HG03432 (cell line): ENCODE data around the gene INCA1.

ENCODE experiments used
- ATAC-seq: cut with Tn5 transposase; IDR thresholded peaks from one replicate; pipeline ENCODE4 v1.9.1; 2021; ENCODE audit warnings: mild to moderate bottlenecking, moderate library complexity; ENCODE audit not compliant: unreplicated experiment

The INCA1 gene

GRCh38 chr17:4950075-4950745 lies 47.1 kb downstream of the INCA1 start:
- ATAC-seq, result peak; percentile 10

- ATAC-seq, result peak; percentile 26
These were observed 47.8 kb downstream of the INCA1 start for GRCh38 chr17:4949321-4950074.

- peak; percentile 35 for ATAC-seq
These were observed 48.4 kb downstream of the INCA1 start for GRCh38 chr17:4948931-4949320.

GRCh38 chr17:4948166-4948930 lies 49.0 kb downstream of the INCA1 start, which contains the start of gene PFN1:
Gene PFN1, minus strand, starts transcription at chr17:4948530. Its CDS starts 136 bp downstream, at chr17:4948394.
- ATAC-seq, result peak; percentile 19

GRCh38 chr17:4947411-4948165 lies 49.7 kb downstream of the INCA1 start:
- ATAC-seq, result peak; percentile 22

GRCh38 chr17:4947010-4947410 lies 50.3 kb downstream of the INCA1 start:
- ATAC-seq, result no peak

- no peak for ATAC-seq
These were observed 50.9 kb downstream of the INCA1 start for GRCh38 chr17:4946312-4946976.

GRCh38 chr17:4945944-4946280 lies 51.4 kb downstream of the INCA1 start:
- ATAC-seq, result no peak

GRCh38 chr17:4945176-4945943 lies 52.0 kb downstream of the INCA1 start:
- peak; percentile 19 for ATAC-seq

- no peak for ATAC-seq
These were observed 52.7 kb downstream of the INCA1 start for GRCh38 chr17:4944554-4945175.

- ATAC-seq, result no peak
These were observed 53.2 kb downstream of the INCA1 start for GRCh38 chr17:4944163-4944553.

GRCh38 chr17:4942760-4943508 lies 54.4 kb downstream of the INCA1 start:
- no peak for ATAC-seq

- ATAC-seq, result no peak
These were observed 56.1 kb downstream of the INCA1 start for GRCh38 chr17:4941319-4941610.

GRCh38 chr17:4940555-4941318 lies 56.6 kb downstream of the INCA1 start:
- no peak for ATAC-seq

GRCh38 chr17:4939796-4940554 lies 57.3 kb downstream of the INCA1 start, which contains the start of the genes RNF167 and SLC25A11:
Gene RNF167, plus strand, starts transcription at chr17:4940268. Its CDS starts 642 bp downstream, at chr17:4940910.
Gene SLC25A11, minus strand, starts transcription at chr17:4940046. Its CDS starts 136 bp downstream, at chr17:4939910.
- peak; percentile 77 for ATAC-seq

GRCh38 chr17:4939546-4939795 lies 57.9 kb downstream of the INCA1 start:
- ATAC-seq, result peak; percentile 13
